ENCODE data around the gene TRAPPC3L.

TRAPPC3L gene

DNA sequence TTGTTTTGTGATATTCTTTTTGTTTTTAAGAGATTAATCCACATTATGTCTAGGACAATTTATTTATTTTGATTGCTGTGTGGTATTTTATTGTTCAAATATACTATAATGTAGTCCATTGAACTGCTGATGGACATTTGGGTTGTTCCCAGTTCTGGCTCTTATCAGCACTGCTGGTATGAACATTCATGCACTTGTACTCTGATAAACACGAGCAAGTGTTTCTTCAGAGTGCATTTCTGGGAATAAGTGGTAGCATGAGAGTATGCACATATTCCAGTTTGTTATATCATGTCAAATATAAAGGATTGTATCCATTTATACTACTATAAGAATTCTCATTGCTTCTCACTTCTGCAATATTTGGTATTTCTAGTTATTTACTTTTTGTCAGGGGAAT lies 77.2 kb downstream of the TRAPPC3L start:
- no peak for DNase-seq (ENCODE audit: low read depth in 1 of 2, low spot score in 1 of 2)

GRCh38 chr6:116467514-116467913 lies 78.0 kb downstream of the TRAPPC3L start:
- no peak for DNase-seq (ENCODE audit: low read depth in 1 of 2, low spot score in 1 of 2)

- DNase-seq (ENCODE audit: low read depth in 1 of 2, low spot score in 1 of 2): no peak
Measured at GRCh38 chr6:116467096-116467495, 78.4 kb downstream of the TRAPPC3L start.

- DNase-seq (ENCODE audit: low read depth in 1 of 2, low spot score in 1 of 2): no peak
Measured at GRCh38 chr6:116465246-116465645, 80.2 kb downstream of the TRAPPC3L start.

DNA sequence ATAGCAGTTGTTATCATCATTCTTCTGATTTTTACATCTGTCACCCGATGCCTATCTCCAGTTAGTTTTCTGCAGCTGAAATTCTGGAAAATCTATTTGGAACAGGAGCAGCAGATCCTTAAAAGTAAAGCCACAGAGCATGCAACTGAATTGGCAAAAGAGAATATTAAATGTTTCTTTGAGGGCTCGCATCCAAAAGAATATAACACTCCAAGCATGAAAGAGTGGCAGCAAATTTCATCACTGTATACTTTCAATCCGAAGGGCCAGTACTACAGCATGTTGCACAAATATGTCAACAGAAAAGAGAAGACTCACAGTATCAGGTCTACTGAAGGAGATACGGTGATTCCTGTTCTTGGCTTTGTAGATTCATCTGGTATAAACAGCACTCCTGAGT lies 82.2 kb downstream of the TRAPPC3L start:
- no peak for DNase-seq (ENCODE audit: low read depth in 1 of 2, low spot score in 1 of 2)

DNA sequence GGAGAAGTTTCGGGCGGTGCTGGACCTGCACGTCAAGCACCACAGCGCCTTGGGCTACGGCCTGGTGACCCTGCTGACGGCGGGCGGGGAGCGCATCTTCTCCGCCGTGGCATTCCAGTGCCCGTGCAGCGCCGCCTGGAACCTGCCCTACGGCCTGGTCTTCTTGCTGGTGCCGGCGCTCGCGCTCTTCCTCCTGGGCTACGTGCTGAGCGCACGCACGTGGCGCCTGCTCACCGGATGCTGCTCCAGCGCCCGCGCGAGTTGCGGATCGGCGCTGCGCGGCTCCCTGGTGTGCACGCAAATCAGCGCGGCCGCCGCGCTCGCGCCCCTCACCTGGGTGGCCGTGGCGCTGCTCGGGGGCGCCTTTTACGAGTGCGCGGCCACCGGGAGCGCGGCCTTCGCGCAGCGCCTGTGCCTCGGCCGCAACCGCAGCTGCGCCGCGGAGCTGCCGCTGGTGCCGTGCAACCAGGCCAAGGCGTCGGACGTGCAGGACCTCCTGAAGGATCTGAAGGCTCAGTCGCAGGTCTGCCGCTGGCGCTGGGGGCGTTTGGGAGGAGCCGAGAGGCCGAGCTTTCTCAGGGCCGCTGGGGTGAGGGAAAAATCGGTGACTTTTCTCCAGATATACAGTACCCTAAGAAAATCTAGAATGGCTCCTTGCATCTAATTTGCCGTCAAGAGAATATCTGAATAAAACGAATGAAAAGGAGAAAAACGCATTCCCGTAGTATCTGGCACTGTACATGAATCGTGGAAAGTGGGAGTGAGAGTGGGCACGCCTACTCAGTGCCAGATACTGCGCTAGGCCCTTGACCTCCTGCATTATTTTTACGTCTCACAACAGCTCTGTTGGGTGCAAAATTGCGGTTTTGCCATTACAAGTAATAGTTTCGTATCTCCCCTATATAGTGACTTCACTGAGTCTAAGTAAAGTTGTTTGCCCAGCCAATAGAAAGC lies 83.3 kb downstream of the TRAPPC3L start:
- DNase-seq (ENCODE audit: low read depth in 1 of 2, low spot score in 1 of 2): no peak

- no peak for DNase-seq (ENCODE audit: low read depth in 1 of 2, low spot score in 1 of 2)
Measured at GRCh38 chr6:116461331-116461931, 84.1 kb downstream of the TRAPPC3L start, which contains the start of gene CALHM6. Gene CALHM6, plus strand, starts transcription at chr6:116461375. Its CDS starts 555 bp downstream, at chr6:116461930.

GRCh38 chr6:116459927-116460326 lies 85.6 kb downstream of the TRAPPC3L start:
- no peak for DNase-seq (ENCODE audit: low read depth in 1 of 2, low spot score in 1 of 2)

DNA sequence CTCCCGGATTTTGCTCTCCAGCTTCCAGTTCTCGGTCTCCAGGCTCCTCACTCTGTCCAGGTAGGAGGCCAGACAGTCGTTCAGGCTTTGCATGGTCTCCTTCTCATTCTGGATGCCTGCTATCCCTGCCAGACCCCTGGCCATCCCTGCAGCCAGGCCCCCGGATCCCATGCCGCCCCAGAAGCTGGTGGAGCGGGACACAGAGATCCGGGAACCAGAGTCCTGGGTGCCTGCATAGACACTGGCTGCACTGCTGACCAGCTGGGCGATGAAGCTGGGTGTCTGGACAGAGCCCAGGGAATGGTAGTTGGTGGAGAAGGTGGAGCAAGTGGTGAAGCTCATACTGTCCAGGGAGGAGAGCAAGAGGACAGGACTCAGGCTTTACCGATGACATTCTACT lies 87.2 kb downstream of the TRAPPC3L start:
- no peak for DNase-seq (ENCODE audit: low read depth in 1 of 2, low spot score in 1 of 2)

GRCh38 chr6:116456927-116457326 lies 88.6 kb downstream of the TRAPPC3L start:
- DNase-seq (ENCODE audit: low read depth in 1 of 2, low spot score in 1 of 2): no peak

DNA sequence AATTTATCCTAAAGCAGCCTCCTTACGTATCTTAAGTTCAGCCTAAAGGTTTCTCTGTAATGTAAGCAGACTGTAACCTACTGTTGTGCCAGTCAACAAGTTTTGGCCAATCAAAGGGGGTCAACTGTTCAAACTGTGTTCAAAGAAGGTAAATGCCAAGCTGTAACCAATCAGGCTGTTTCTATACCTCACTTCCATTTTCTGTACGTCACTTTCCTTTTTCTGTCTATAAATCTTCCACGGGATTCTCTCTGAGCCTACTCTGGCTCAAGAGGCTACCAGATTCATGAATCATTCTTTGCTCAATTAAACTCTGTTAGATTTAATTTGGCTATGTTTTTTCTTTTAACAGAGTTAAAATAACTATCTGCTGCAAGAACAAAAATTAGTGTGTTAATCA lies 89.4 kb downstream of the TRAPPC3L start:
- no peak for DNase-seq (ENCODE audit: low read depth in 1 of 2, low spot score in 1 of 2)

- DNase-seq (ENCODE audit: low read depth in 1 of 2, low spot score in 1 of 2): no peak
Measured at GRCh38 chr6:116452531-116452930, 93.0 kb downstream of the TRAPPC3L start.

- DNase-seq (ENCODE audit: low read depth in 1 of 2, low spot score in 1 of 2): no peak
Measured at GRCh38 chr6:116451916-116452315, 93.6 kb downstream of the TRAPPC3L start.

- no peak for DNase-seq (ENCODE audit: low read depth in 1 of 2, low spot score in 1 of 2)
Measured at GRCh38 chr6:116450769-116451740, 94.4 kb downstream of the TRAPPC3L start.

DNA sequence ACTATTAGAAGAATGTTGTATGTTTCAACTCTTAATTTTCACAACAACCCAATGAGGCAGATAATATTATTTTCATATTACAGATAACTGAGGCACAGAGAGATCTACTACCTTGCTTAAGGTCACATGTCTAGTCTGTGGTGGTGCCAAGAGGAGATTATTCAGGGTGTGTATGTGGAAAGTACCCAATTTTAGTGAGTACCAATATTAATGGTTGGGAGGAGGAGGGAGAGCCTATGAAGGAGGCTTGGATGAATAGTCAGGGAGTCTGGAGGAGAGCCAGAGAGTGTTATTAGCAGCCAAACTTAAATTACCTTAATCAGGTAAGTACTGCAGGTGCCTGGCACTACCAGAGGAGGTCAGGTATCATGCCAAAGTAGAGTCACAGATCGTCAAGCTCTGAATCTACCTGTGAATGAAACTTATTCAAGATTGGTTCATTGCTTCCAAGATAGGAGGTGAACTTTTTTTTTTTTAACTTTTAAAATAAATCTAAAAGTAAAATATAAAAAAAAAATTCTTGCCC lies 95.2 kb downstream of the TRAPPC3L start:
- no peak for DNase-seq (ENCODE audit: low read depth in 1 of 2, low spot score in 1 of 2)

DNA sequence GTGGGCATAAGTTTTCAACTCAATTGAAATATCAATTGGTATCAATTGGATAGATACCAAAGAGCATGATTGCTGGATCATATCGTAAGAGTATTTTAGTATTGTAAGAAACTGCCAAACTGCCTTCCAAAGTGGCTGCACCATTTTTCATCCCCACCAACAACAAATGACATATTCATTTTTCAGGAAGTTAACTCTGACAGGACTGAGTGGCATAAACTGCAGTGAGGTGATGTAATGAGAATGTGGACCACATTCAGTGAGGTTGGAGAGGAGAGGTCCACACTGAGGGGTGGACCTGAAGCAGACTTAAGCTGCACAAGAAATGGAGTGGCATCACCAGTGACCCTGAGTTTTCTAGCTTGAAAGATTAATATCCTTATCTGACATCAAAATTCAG lies 95.9 kb downstream of the TRAPPC3L start:
- no peak for DNase-seq (ENCODE audit: low read depth in 1 of 2, low spot score in 1 of 2)

DNA sequence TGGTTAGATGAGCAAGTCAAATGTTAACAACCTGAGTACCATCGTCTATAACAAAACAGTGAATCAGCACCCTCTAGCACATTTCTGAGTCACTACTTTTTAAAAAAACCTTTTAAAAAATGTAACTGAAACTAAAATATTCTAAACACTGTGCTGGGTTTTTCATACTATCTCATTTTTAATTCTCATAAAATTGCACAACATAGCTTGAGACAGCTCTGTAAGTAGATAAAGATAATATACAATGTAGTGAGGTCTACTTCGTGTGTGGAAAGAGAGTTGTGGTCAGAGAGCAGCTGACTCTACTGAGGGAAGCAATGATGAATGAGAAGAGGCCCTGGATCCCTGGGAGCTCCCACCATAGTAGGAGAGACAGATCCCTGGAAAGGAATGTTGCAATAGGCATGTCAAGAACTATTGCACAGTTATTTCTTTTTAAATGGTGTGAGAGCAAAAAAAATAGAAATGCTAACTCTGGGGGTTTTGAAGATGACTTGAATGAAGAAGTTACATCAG lies 97.9 kb downstream of the TRAPPC3L start:
- DNase-seq (ENCODE audit: low read depth in 1 of 2, low spot score in 1 of 2): no peak

- no peak for DNase-seq (ENCODE audit: low read depth in 1 of 2, low spot score in 1 of 2)
Measured at GRCh38 chr6:116447052-116447451, 98.4 kb downstream of the TRAPPC3L start.

DNA sequence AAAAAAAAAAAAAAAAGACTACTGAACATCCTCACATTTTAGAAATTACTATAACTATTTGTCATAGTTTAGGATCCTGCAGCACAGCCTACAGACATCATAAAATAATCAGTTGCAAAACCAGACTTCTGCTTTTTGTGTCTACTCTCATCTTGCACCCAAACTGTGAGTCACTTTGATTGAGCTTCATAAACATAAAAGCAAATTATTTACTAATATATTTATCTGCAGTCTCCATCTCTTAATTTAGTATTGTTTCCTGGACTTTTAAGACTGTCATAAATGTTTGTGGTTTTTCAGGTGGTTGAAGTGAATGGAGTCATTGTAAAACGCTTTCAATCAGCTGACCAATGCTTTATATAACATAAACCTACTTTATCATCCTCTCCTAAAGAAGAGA lies 99.1 kb downstream of the TRAPPC3L start:
- no peak for DNase-seq (ENCODE audit: low read depth in 1 of 2, low spot score in 1 of 2)

DNA sequence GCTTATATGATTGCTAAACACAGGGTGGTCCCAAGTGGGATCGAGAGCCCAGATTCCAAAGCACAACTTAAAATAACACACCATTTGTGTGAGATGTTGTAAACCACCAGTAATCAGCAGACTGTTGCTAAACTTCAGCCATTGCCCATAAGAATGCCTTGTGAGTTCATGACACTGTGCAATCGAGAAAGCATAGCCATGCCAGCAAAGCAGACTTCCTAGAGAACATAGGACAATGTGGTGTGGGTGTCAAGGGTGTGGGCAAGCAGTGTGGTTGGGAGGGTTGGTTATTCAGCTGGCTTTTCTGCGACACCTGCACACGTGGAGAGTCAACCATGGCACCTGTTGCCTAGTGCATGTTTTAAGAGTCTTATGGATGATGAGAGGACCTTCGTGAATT lies 100.4 kb downstream of the TRAPPC3L start:
- no peak for DNase-seq (ENCODE audit: low read depth in 1 of 2, low spot score in 1 of 2)
